Urinary bladder (tissue), 4 donors: ENCODE data around the gene PPIA. TPM values are rescaled to one million over a fixed set of nuclear protein-coding genes. Genes with fewer than 3 reads are reported as not detected.

Experiments used
- DNase-seq: peaks from one replicate; pipeline ENCODE4 v3.0.0-alpha.2; 2015; ENCODE audit errors: extremely low spot score
- H3K27ac ChIP-seq: one replicate; pipeline ENCODE4 v1.5.1; 2013; ENCODE audit warnings: low read depth, mild to moderate bottlenecking, moderate library complexity
- H3K36me3 ChIP-seq: one replicate; pipeline ENCODE4 v1.6.1; 2013; ENCODE audit warnings: mild to moderate bottlenecking, moderate library complexity; ENCODE audit not compliant: insufficient read depth
- H3K4me1 ChIP-seq: one replicate; pipeline ENCODE4 v1.6.1; 2013; ENCODE audit warnings: mild to moderate bottlenecking, moderate library complexity; ENCODE audit not compliant: insufficient read depth
- H3K4me3 ChIP-seq: one replicate; pipeline ENCODE4 v1.5.1; 2013; ENCODE audit warnings: low read depth, low read length
- WGBS: extraction: QIAGEN DNeasy Blood & Tissue Kit; methylation state at CpG from one replicate; pipeline ENCODE4 v1.1.7; 2013; 5-methylcytosine and 5-hydroxymethylcytosine counted together
- polyA plus RNA-seq: library from polyadenylated mRNA; stranded (reverse); fragments of 200-250 nt; gene quantifications from one replicate; pipeline ENCODE4 v1.2.3, GENCODE V29; 2013
- total RNA-seq: library from RNA; depleted of rRNA; stranded (reverse); fragments of >200 nt; gene quantifications from one replicate; pipeline ENCODE4 v1.2.3, GENCODE V29; 2014
- donor health status: healthy with polysubstance abuse.
- donor health status: healthy.

PPIA gene
- total and polyA plus RNA-seq, 2 donors = 1,408 to 1,866 TPM

DNA sequence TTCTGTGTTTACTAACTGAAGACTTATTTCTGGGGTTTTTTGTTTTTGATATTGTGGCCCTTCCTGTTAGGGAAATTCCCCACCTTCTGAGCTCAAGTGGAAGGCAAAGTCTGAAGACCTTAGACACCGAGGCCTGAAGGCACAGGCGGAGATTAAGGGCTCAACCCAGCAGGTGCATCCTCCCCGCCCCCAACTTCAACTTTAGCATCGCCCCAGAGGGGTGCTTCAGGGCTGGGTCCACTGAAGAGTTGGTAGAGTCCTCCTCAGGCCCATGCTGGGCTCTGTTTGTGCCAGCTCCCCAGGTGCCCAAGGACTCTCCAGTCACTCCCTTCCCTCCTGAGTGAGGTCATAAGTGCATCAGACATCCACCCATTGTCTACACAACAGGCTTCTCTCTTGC lies 9.4 kb upstream of the PPIA start:
- DNase-seq = no peak
- Histone ChIP-seq H3K36me3 (no peaks in the 10 kb centered on the region), H3K27ac (no peak overlapping the region), H3K4me1 (no peaks in the 10 kb centered on the region), H3K4me3 (no peak overlapping the region)
- 82% methylated on average over 4 of the region's 4 CpGs for WGBS

DNA sequence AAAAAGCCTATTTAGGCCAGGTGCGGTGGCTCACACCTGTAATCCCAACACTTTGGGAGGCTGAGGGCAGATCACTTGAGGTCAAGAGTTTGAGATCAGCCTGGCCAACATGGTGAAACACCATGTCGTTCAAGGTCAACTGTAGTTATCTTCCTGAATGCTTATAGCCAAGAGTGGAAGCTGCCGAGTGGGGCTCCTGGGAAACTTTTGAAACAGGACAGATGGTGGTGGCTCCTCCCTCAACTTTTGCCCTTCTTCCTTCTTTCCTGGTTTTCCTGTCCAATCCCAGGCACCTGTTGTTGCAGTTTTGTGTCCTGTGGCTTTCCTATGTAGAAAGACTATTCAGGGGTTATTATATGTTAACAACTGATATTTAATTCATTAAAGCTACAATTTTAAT lies 8.7 kb upstream of the PPIA start:
- 71% methylated on average over 3 of the region's 3 CpGs for WGBS
- Histone ChIP-seq H3K36me3 (no peaks in the 10 kb centered on the region), H3K27ac (no peak overlapping the region), H3K4me3 (no peak overlapping the region), H3K4me1 (no peaks in the 10 kb centered on the region)
- no peak for DNase-seq

DNA sequence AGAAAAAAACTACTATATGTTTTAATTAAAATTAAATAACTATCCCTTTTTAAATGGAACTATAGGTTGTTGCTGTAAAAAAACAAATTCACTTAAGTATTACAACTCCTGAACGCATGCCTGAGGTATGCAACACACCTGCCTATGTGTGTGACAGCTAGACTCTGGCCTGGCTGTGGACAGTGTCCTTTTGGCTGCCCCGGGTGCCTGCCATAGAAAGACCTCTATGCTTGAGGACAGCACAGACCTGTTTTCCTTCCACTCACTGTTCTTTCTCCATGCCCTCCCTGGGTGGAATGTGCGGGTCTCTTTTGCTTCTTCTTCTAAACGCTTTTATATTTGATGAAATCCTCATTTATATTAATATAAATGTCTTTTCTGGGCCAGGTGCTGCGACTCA lies 6.5 kb upstream of the PPIA start:
- no peaks in the 10 kb centered on the region for H3K4me1 ChIP-seq
- DNase-seq = no peak
- H3K4me3 ChIP-seq = no peak overlapping the region
- no peak overlapping the region for H3K27ac ChIP-seq
- no peaks in the 10 kb centered on the region for H3K36me3 ChIP-seq
- WGBS = 86% methylated on average over 5 of the region's 5 CpGs

DNA sequence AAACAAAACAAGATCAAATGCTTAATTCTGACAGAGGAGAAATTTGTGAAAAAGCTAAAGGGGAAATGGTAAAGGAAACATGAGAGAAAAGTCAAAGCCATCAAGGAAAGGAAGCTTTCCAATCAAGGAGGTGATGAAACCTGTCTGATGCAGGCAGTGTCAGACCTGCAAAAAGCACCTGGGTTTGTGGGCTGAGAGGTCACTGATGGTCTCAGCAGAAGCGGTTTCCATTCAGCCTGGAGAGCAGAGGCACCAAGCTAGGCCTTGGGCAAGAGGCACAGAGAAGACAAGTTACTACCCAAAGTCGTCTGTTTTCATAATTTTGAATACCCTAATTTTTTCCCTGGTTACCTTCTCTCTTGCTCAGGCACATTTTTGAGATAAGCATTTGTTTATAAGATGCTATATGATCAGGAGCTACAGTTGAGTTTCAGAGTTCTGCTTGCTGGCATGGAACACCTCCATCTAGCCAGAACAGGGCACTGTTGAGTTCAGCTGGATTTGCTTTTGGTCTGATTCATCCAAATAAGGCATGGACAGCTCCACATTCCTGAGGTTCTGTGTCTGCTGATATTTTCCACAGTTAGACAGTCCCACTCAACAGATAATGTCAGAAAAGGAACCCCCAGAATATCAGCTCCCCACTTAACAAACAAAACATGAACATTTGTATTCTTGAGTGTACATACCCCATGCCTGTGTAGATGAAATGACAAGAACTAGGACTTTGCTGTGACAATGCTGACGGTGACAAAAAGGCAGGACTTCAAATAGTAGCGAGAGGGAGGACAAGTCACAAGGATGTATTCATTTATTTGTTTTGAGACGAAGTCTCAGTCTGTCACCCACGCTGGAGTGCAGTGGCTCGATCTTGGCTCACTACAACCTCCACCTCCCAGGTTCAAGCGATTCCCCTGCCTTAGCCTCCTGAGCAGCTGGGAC lies 4.9 kb upstream of the PPIA start:
- no peak for DNase-seq
- no peak overlapping the region for H3K27ac ChIP-seq
- WGBS = 71% methylated on average over 8 of the region's 8 CpGs
- H3K4me3 ChIP-seq = no peak overlapping the region
- H3K36me3 ChIP-seq = no peaks in the 10 kb centered on the region
- H3K4me1 ChIP-seq = no peaks in the 10 kb centered on the region

DNA sequence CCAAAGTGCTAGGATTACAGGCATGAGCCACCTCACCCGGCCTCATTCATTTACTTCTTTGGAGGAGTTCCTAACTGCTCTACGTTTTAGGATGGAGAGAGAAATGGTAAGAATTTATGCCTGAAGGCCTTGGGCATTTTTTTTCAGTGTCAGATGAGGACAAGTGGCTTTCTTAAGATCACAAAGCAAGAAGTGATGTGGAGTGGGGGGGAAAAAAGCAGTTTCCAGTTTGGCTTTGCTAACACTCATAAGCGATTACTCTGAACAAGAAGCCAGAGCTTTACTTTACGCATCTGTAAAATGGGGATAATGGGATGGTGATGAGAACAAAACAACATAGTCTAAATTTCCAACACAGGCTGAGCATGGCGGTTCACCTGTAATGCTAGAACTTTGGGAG lies 2.6 kb upstream of the PPIA start:
- WGBS = 66% methylated on average over 5 of the region's 5 CpGs
- no peaks in the 10 kb centered on the region for H3K36me3 ChIP-seq
- no peaks in the 10 kb centered on the region for H3K4me1 ChIP-seq
- H3K27ac ChIP-seq = no peak overlapping the region
- H3K4me3 ChIP-seq = no peak overlapping the region
- DNase-seq = no peak

DNA sequence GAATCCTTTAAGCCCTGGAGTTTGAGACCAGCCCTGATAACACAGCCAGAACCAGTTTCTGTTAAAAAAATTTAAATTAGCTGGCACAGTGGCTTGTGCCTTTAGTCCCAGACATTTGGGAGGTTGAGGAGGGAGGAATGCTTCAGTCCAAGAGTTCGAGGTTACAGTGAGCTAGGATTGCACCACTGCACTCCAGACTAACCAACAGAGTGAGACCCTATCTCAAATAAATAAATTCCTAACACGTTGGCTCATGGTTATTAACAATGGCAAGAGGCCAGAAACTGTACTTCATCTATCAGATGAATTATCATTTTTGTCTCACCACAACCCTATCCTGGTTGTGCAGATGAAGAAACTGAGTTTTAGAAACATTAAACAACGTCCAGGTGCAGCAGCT lies 2.1 kb upstream of the PPIA start:
- DNase-seq = no peak
- 46% methylated on average over 3 of the region's 3 CpGs for WGBS
- Histone ChIP-seq H3K4me1 (no peaks in the 10 kb centered on the region), H3K36me3 (no peaks in the 10 kb centered on the region), H3K27ac (no peak overlapping the region), H3K4me3 (no peak overlapping the region)

DNA sequence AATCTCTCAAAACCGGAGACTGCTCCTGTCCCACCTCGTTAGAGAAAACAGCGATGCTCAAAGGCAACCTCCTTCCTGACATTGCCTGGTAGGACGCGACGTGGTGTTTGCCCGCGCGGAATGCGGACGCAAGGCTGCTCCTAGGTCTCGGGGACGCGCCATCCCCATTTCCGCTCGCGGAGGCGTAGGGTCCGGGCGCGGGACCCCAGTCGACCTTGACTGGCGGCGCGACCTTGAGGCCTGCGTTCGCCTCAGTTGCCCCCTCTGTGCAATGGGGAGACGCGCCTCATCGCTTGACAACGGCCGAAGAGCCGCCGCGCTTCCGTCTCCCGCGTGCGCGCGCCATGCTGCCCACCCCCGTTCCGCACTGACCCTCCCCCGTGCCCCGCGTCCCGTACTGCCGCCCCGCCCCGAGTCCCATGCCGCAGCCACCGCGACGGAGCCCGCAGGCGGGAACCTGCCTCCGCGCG lies 412 bp upstream of the PPIA start:
- Histone ChIP-seq H3K4me1 (no peaks in the 10 kb centered on the region), H3K4me3 (peak overlapping the region; percentile 61), H3K27ac (peak overlapping the region; percentile 65), H3K36me3 (no peaks in the 10 kb centered on the region)
- WGBS = under 1% methylated on average over 59 of the region's 59 CpGs
- peak; percentile 20 for DNase-seq

DNA sequence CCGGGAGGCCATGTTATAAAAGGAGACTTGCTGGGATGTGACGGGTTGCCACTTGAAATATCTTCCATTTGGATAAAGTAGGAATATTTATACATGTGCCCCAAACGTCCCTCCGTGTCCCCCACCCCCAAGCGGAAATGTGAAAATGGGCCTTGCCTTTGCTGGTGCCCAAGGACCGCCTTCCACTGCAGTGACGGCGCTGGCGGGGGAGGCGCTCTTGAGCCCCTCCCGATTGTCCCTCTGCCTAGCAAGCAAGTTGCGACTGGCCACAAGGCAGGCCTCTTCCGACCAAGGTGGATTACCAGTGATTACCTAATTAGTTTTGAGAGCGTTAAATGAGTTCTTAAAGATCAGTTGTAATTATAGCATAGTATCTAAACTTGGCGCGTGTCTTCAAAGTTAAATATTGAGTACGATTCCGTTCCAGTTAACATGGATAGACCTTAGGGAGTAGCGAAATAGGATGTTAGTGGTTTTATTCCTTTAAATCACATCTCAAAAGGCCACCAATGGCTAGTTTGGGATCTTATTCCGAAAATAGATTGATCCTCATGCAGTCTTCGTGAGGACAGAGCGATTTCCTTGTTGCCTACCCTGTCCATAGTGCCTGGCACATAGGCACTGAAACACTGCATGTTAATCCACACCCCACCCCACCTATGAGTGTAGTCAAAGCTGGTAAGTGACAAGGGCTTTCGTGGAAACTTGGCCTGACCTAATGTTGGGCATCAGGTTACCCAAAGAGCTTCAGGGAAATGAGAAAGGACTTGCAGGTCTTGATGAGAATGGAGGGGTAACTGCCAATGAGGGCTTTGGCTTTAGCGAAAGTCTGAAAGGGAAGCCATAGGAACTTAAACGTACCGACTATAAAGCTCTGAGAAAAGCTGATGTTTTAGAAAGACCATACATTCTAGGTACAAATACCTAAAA lies 1.1 kb downstream of the PPIA start:
- 2% methylated on average over 26 of the region's 26 CpGs for WGBS
- Histone ChIP-seq H3K4me1 (no peaks in the 10 kb centered on the region), H3K4me3 (peak overlapping the region; percentile 96), H3K27ac (peak overlapping the region; percentile 100), H3K36me3 (peaks cover 2% of the 10 kb centered on the region)
- peak; percentile 82 for DNase-seq

DNA sequence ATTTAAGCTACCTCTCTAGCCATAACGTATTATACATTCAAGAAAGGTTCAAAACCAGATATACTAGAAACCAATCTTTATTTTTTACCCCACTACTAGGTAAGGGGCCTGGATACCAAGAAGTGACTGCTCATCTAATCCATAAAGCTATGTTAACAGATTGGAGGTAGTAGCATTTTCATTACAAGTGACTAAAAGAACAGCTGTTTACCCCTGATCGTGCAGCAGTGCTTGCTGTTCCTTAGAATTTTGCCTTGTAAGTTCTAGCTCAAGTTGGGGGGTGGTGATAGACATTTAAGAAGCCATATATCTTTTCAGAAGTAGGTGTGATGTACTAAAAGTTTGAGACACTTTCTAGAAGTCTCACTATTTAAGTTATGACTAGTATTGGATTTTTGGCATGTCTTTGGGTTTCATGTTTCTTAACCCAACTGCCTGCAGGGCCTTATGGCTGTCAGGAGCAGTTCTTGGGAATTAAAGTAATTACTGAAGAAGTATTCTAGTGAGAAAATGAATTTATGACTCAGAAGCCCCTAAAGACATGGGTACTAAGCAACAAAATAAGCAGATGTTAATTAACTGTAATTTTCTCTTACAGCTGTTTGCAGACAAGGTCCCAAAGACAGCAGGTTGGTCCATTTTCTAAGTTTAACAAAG lies 2.3 kb downstream of the PPIA start:
- 7% methylated on average over 2 of the region's 2 CpGs for WGBS
- H3K4me3 ChIP-seq = no peak overlapping the region
- no peak for DNase-seq
- no peaks in the 10 kb centered on the region for H3K4me1 ChIP-seq
- peaks cover 6% of the 10 kb centered on the region for H3K36me3 ChIP-seq
- no peak overlapping the region for H3K27ac ChIP-seq

DNA sequence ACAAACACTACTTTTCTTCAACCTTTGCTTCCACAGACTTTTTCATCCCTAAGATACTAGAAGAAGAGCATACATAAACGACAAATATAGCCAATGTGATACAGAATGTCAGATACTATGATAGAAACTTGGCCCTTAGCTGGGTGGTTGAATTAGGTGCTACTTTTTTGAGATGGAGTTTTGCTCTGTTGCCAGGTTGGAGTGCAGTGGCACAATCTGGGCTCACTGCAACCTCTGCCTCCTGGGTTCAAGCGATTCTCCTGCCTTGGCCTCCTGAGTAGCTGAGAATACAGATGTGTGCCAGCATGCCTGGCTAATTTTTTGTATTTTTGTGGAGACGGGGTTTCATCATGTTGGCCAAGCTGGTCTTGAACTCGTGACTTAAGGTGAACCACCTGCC lies 3.5 kb downstream of the PPIA start:
- DNase-seq = no peak
- peaks cover 6% of the 10 kb centered on the region for H3K36me3 ChIP-seq
- H3K4me1 ChIP-seq = no peaks in the 10 kb centered on the region
- 80% methylated on average over 4 of the region's 4 CpGs for WGBS
- H3K4me3 ChIP-seq = no peak overlapping the region
- no peak overlapping the region for H3K27ac ChIP-seq

DNA sequence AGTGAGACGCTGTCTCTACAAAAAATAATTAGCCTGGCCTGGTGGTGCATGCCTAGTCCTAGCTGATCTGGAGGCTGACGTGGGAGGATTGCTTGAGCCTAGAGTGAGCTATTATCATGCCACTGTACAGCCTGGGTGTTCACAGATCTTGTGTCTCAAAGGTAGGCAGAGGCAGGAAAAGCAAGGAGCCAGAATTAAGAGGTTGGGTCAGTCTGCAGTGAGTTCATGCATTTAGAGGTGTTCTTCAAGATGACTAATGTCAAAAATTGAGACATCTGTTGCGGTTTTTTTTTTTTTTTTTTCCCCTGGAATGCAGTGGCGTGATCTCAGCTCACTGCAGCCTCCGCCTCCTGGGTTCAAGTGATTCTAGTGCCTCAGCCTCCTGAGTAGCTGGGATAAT lies 5.4 kb downstream of the PPIA start:
- H3K36me3 ChIP-seq = peaks cover 8% of the 10 kb centered on the region
- H3K4me3 ChIP-seq = no peak overlapping the region
- no peak for DNase-seq
- H3K4me1 ChIP-seq = no peaks in the 10 kb centered on the region
- H3K27ac ChIP-seq = no peak overlapping the region
- WGBS = 88% methylated on average over 5 of the region's 5 CpGs

DNA sequence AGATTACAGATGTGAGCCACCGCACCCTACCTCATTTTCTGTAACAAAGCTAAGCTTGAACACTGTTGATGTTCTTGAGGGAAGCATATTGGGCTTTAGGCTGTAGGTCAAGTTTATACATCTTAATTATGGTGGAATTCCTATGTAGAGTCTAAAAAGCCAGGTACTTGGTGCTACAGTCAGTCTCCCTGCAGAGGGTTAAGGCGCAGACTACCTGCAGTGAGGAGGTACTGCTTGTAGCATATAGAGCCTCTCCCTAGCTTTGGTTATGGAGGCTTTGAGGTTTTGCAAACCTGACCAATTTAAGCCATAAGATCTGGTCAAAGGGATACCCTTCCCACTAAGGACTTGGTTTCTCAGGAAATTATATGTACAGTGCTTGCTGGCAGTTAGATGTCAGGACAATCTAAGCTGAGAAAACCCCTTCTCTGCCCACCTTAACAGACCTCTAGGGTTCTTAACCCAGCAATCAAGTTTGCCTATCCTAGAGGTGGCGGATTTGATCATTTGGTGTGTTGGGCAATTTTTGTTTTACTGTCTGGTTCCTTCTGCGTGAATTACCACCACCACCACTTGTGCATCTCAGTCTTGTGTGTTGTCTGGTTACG lies 6.0 kb downstream of the PPIA start:
- H3K36me3 ChIP-seq = peaks cover 8% of the 10 kb centered on the region
- no peak for DNase-seq
- H3K27ac ChIP-seq = no peak overlapping the region
- H3K4me1 ChIP-seq = no peaks in the 10 kb centered on the region
- WGBS = 94% methylated on average over 5 of the region's 5 CpGs
- no peak overlapping the region for H3K4me3 ChIP-seq
